OCI-LY7 (cell line): Measurements from ENCODE around the gene DNAH8. TPM values are rescaled to one million over a fixed set of nuclear protein-coding genes. Genes with fewer than 3 reads are reported as not detected.

ENCODE experiments used
- BruUV-seq: library from RNA; stranded (reverse); fragments of 400-500 nt; replicated peaks from 2 replicates; lab custom pipeline; 2021; lab: Mats Ljungman, UMichigan
- CTCF ChIA-PET: fragments of 300-600 bp; sonication (Branson Sonifier 250); formaldehyde crosslinking; loops from one replicate; lab custom pipeline; 2022; ENCODE audit warnings: antibody characterized with exemption; ENCODE audit not compliant: unreplicated experiment; lab: Charles Lee
- POLR2A ChIA-PET: fragments of 300-600 bp; sonication (Branson Sonifier 250); formaldehyde crosslinking; loops from one replicate; lab custom pipeline; 2022; ENCODE audit warnings: antibody characterized with exemption; lab: Charles Lee
- DNase-seq: peaks from one replicate; pipeline ENCODE4 v3.0.0-alpha.2; 2015; ENCODE audit warnings: low spot score
- H2AFZ ChIP-seq: fragments of 200-600 bp; sonication (generic), shearing (Covaris generic); 2 replicates; pipeline ENCODE4 v1.6.1; 2014; ENCODE audit warnings: mild to moderate bottlenecking, antibody characterized with exemption, low read length, moderate library complexity
- H3K27ac ChIP-seq: fragments of 200-600 bp; sonication (generic); 2 replicates; pipeline ENCODE4 v1.5.1; 2014; ENCODE audit warnings: mixed run types, low read depth, mild to moderate bottlenecking, moderate library complexity, low read length, inconsistent platforms; ENCODE audit not compliant: poor library complexity, severe bottlenecking
- H3K36me3 ChIP-seq: fragments of 200-600 bp; sonication (generic); 2 replicates; pipeline ENCODE4 v1.6.1; 2014; ENCODE audit warnings: mild to moderate bottlenecking, antibody characterized with exemption, low read length, moderate library complexity, mixed read lengths; ENCODE audit not compliant: insufficient read depth
- H3K4me1 ChIP-seq: fragments of 200-600 bp; sonication (generic); 2 replicates; pipeline ENCODE4 v1.5.1; 2014; ENCODE audit warnings: mild to moderate bottlenecking, low read length; ENCODE audit not compliant: insufficient read depth, poor library complexity, severe bottlenecking
- H3K4me2 ChIP-seq: fragments of 200-600 bp; sonication (generic); 2 replicates; pipeline ENCODE4 v1.6.1; 2014; ENCODE audit warnings: mild to moderate bottlenecking, low read length
- H3K4me3 ChIP-seq: fragments of 200-600 bp; sonication (generic); 2 replicates; pipeline ENCODE4 v1.5.1; 2014; ENCODE audit warnings: mild to moderate bottlenecking, low read depth, low read length; ENCODE audit not compliant: poor library complexity, severe bottlenecking
- H3K79me2 ChIP-seq: fragments of 200-600 bp; sonication (generic); 2 replicates; pipeline ENCODE4 v1.6.1; 2016; ENCODE audit warnings: low read depth, mild to moderate bottlenecking, low read length, moderate library complexity, mixed read lengths; ENCODE audit not compliant: insufficient read depth
- H3K9me2 ChIP-seq: fragments of 200-600 bp; sonication (generic); 2 replicates; pipeline ENCODE4 v1.6.1; 2016; ENCODE audit warnings: mild to moderate bottlenecking, low read length, mixed read lengths; ENCODE audit not compliant: insufficient read depth
- H3K9me3 ChIP-seq: fragments of 200-600 bp; sonication (generic); 2 replicates; pipeline ENCODE4 v1.6.1; 2014; ENCODE audit warnings: mild to moderate bottlenecking, mixed run types, low read length, mixed read lengths
- H4K20me1 ChIP-seq: fragments of 200-600 bp; sonication (generic); 2 replicates; pipeline ENCODE4 v1.6.1; 2014; ENCODE audit warnings: mild to moderate bottlenecking, antibody characterized with exemption, low read length, moderate library complexity, mixed read lengths; ENCODE audit not compliant: insufficient read depth
- EZH2phosphoT487 ChIP-seq: fragments of 200-600 bp; sonication (generic); IDR thresholded peaks from 2 replicates; pipeline ENCODE4 v1.6.1; 2018; ENCODE audit warnings: low read depth, borderline replicate concordance, mild to moderate bottlenecking, mixed run types, antibody characterized with exemption, low read length, moderate library complexity, mixed read lengths
- intact Hi-C: fragments of 100-400 bp; cut with micrococcal nuclease; formaldehyde crosslinking; loops from one replicate; pipeline ENCODE4 v1.10.0; 2022; ENCODE audit not compliant: unreplicated experiment
- total RNA-seq, 2 experiments: library from RNA; depleted of rRNA in 1 of 2; stranded (reverse); fragments of >200 nt in 1 of 2; shearing (Covaris generic) in 1 of 2; gene quantifications; 2 replicates each; pipeline ENCODE4 v1.2.3, GENCODE V29; 2014 to 2022
- TF ChIP-seq, protein P1 (sequence below): fragments of 200-600 bp; sonication (generic); conservative IDR thresholded peaks from 2 replicates; pipeline ENCODE4 v1.5.1; 2014; ENCODE audit warnings: mild to moderate bottlenecking, antibody characterized with exemption, low read length, moderate library complexity, mixed read lengths

The DNAH8 gene
- total RNA-seq, 2 experiments from 2014 or later: not detected

GRCh38 chr6:39053854-39054576, 338.9 kb downstream of the DNAH8 start:
- Histone ChIP-seq H3K9me2 (no peaks in the 10 kb centered on the region), H3K4me3 (no peak overlapping the region), H3K36me3 (no peaks in the 10 kb centered on the region), H2AFZ (no peak overlapping the region), H3K9me3 (no peaks in the 10 kb centered on the region), H3K4me2 (no peak overlapping the region), H4K20me1 (no peaks in the 10 kb centered on the region), H3K27ac (no peak overlapping the region), H3K79me2 (no peaks in the 10 kb centered on the region), H3K4me1 (no peaks in the 10 kb centered on the region)
- ChIA-PET CTCF (no interaction called here), POLR2A (no interaction called here)
- TF ChIP-seq EZH2phosphoT487: no peak
- TF ChIP-seq, protein P1, sequence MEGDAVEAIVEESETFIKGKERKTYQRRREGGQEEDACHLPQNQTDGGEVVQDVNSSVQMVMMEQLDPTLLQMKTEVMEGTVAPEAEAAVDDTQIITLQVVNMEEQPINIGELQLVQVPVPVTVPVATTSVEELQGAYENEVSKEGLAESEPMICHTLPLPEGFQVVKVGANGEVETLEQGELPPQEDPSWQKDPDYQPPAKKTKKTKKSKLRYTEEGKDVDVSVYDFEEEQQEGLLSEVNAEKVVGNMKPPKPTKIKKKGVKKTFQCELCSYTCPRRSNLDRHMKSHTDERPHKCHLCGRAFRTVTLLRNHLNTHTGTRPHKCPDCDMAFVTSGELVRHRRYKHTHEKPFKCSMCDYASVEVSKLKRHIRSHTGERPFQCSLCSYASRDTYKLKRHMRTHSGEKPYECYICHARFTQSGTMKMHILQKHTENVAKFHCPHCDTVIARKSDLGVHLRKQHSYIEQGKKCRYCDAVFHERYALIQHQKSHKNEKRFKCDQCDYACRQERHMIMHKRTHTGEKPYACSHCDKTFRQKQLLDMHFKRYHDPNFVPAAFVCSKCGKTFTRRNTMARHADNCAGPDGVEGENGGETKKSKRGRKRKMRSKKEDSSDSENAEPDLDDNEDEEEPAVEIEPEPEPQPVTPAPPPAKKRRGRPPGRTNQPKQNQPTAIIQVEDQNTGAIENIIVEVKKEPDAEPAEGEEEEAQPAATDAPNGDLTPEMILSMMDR: no peak
- no TSS peak for BruUV-seq
- intact Hi-C loops: no loop called here
- no peak for DNase-seq

DNA sequence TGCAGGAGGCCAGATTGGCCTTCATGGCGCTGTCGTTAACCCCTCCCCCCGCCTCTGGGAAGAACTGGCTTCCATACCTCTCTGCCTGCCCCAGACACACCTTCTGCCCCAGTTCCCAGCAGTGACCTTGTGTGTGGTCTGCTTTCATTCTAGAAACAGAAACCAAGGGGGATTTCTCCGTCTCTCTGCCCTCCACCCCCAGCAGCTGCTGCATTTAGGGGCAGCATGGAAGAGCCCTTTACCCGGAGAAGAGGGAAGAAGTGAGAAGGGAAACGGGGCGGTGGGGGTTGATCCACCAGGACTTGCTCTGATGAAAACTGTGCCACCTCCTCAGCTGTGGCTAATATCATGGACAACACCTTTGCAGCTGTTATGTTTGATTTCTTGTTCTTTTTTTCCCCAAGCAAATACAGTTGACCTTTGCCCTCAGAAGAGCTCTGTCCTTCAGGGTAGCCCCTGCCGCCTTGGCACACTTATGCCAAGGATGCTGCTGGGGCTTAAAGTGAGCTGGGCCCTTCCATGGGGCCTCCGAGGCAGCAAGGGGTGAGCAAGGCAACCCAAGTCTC, 339.5 kb downstream of the DNAH8 start:
- Histone ChIP-seq H3K9me3 (no peaks in the 10 kb centered on the region), H3K79me2 (no peaks in the 10 kb centered on the region), H2AFZ (no peak overlapping the region), H3K27ac (no peak overlapping the region), H3K4me3 (no peak overlapping the region), H3K9me2 (no peaks in the 10 kb centered on the region), H3K4me1 (no peaks in the 10 kb centered on the region), H3K36me3 (no peaks in the 10 kb centered on the region), H3K4me2 (no peak overlapping the region), H4K20me1 (no peaks in the 10 kb centered on the region)
- POLR2A ChIA-PET: interaction anchor here (0.5 kb wide), 1 partner anchor 626 kb away, joined by 4 read pairs; no protein-coding TSS in a partner anchor
- BruUV-seq: no TSS peak
- no peak for TF ChIP-seq EZH2phosphoT487
- TF ChIP-seq, protein P1: no peak
- intact Hi-C loops: no loop called here
- CTCF ChIA-PET: no interaction called here
- DNase-seq: no peak

- H3K27ac ChIP-seq: no peak overlapping the region
- H3K79me2 ChIP-seq: no peaks in the 10 kb centered on the region
- no peak overlapping the region for H3K4me2 ChIP-seq
- no peaks in the 10 kb centered on the region for H3K9me3 ChIP-seq
- no peak overlapping the region for H2AFZ ChIP-seq
- intact Hi-C loops: no loop called here
- H3K4me3 ChIP-seq: no peak overlapping the region
- ChIA-PET POLR2A (no interaction called here), CTCF (no interaction called here)
- BruUV-seq: no TSS peak
- no peak for DNase-seq
- no peaks in the 10 kb centered on the region for H3K36me3 ChIP-seq
- H3K9me2 ChIP-seq: no peaks in the 10 kb centered on the region
- no peaks in the 10 kb centered on the region for H3K4me1 ChIP-seq
- no peak for TF ChIP-seq EZH2phosphoT487
- TF ChIP-seq, protein P1: no peak
- no peaks in the 10 kb centered on the region for H4K20me1 ChIP-seq
Observed at GRCh38 chr6:39055661-39056060, 340.6 kb downstream of the DNAH8 start.
